Epidermal melanocyte (primary cell): Measurements from ENCODE around the gene STX4.

Experiments used
- DNase-seq: peaks from one replicate; pipeline ENCODE4 v3.0.0; 2011; ENCODE audit warnings: low spot score; ENCODE audit not compliant: insufficient read length

The STX4 gene

DNA sequence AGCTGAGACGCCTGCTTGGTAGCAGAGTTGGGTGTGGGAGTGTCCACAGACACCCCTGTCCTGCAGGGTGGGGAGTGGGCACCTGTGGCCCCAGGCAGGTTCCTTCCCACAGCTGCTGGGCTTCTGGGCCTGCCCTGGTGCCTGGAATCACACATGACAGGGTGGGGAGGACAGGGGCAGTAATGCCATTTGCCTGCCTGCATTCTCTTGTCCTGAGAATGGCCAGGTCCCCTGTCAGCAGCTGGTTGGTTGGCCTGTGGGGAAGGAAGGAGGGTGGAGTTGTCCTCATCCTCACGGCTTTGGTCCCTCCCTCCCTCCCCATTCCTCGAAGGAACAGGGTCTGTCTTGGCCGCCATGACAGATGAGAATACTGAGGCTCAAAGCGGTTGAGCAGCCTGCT, 50.2 kb downstream of the STX4 start:
- DNase-seq = peak; percentile 15

DNA sequence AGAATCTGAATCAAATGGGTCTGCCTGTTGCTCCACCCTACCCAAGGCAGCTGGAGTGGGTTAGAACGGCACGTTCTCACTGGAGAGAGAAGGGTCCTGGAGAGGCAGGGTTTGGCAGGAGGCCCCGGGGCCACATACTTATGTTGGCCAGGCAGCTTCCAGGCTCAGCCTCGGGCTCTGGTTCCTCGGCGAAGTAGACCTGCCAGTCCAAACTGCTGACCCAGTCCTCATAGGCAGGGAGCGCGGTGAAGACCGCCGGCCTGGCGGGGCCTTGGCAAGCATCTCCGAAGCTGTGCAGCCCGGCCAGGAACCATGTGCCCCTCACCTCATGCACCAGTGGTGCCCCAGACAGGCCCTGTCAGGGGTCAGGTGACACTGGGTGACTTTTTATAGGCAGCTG, 50.6 kb downstream of the STX4 start:
- DNase-seq = no peak

DNA sequence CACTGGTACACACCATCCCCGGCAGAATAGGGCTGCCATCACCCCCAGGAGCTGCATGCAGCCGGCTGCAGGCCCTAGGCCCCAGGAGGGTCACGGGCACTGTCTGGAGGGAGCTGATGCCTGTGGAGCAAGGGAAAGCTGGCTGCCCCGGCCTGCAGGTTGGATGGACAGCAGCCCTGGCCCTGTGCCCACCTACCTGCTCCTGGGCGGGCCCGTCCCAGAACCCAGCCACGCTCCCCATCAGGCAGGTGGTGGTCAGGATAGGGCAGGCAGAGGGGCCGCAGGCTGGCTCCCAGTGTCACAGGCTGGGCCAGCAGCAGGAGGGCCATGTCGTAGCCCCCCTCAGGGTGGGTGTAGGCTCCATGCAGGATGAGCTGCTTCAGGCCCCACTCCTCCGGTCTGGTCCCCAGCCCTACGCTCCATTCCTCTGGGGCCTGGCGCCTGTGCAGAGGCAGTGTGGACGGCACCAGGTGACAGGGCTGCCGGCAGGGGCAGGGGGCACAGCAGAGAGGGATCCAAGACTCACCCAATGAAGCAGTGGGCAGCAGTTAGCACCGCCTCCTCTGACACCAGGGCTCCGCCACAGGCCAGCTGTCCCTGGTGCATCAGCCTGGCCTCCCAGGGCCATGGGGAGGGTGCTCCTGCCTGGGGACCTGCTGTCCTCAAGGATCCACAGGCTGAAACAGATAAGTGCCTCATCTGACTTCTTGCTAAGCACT, 51.4 kb downstream of the STX4 start:
- peak; percentile 15 for DNase-seq

DNA sequence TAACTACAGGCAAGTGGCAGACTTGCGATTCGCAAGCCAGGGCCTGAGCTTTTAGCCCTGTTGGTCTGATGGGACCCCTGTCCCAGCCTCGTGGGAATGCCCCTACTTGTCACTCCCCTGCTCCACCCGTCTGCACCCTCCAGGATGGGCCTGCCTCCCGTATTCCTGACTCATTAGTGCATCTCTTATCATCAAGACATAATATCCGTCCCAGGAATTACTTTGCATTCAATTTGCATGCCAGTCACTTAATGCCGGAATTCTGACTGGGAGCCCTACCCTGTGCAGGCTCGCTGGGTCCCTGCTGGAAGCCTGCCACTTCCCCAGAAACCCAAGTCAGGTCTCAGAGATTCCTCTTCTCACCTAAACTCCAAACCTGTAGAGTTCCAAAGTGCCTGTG, 52.1 kb downstream of the STX4 start:
- peak; percentile 13 for DNase-seq

DNA sequence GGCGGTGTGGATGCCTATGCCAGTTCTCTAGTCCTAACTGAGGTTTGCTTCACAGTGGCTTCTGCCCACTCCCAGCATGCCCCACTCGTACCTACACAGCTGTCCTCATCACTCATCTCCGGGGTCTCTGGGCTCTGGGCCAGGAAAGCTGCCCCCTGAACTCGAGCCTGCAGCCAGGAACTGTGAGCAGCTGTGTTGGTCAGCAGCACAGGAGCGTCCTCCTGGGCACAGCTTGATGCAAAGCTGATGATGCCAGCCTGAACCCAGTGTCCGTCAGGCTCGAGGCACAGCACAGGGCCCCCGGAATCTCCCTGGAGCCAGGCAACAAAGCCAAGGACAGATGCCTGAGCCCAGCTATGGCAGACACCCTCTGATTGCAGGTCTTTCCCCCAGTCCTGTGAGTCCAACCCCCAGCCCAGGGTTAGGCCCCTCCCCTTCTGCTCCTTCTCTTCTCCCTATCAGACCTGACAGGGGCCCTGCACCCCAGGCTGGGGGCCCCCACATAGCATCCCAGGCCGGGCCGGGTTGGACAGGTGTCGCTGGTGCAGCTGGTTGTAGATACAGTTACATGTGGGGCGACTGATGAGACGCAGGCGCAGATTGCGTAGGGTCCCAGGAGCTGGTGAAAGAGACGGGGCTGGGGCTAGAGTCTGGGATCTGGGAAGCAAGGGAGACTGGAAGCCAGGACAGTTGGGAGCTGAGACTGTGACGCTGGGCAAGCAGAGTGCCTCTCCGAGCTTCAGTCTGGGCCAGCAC, 52.7 kb downstream of the STX4 start:
- peak; percentile 11 for DNase-seq

DNA sequence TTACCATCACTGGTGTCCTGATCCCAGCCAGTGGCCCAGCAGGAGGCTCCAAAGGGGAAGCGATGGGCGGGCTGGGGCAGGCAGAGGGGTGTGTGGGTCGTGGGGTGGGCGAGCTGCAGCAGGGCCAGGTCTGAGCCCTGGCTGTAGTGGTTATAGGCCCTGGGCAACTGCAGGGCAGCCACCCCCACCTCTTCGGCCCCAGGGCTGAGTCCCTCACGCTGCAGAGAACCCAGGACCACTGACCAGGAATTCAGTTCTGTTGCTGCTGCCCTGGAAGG, 53.2 kb downstream of the STX4 start:
- DNase-seq = peak; percentile 4

DNA sequence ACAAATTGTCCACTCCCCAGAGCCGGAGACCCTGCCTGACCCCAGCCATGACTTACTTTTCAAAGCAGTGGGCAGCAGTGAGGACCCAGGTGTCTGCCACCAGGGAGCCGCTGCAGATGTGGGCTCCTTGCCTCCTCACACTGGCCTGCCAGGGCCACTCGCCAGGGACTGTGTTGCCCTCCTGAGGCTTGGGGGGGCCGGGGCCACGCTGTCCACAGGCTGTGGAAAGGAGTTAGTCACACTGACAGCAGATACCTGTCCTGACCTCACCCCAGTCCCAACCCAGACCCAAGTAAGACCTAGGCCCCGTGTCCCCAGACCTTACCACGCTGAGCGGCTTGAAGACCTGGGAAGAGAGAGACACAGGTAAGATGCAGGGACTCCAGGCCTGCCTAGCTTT, 54.1 kb downstream of the STX4 start:
- DNase-seq = no peak

DNA sequence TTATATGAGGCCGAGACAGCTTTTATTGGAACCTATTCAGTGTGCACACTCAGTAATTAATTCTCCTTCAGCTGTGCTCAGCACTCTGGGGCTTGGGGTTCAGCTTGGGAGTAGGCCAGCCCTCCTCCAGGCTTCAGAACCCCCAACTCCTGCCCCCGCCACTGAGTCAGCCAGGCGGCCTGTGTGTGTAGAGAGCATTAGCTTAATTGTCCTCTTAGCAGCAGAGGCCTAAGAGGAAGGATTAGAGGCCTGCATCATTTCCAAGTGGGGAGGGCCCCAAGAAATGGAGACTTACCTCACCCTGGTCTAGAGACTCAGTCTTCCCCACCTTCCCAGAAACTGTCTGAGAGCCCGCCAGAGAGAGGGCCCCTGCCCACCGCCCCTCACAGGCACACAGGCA, 54.6 kb downstream of the STX4 start:
- DNase-seq = no peak

DNA sequence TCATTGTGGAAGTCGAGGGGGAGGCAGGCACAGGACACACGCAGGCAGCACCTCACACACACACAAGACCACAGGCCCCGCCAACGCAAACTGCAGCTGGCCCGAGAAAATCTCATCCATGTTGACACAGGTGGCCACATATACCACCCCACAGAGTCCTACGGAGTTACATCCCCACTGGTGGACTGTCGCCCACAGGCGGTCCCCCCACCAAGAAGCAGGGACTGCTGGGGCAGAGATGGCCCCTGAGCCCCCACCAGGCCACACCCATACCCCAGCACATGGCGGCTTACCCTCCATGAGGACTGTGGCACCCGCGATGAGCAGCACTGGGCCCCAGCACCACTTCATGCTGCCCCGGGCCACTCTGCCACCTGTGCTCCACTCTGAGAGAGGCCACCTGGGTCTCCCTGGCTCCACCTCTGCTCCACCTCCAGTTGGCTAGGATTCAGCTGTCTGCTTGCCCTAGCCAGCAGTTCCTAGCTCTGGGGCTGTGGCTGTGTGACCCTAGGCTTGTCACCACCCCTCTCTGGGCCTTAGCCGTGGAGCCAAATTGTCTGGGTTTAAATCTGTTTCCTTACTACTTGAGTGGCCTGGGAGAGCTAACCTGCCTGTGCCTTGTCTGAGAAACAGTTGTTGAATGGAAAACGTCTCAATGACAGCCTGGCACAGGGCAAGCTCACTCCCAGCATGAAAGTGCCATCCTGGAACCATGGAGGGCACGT, 55.3 kb downstream of the STX4 start, which contains the start of gene PRSS53:
Gene PRSS53 (minus strand): TSS at position 485 of the 725 bp plus-strand sequence. CDS start 134 bp downstream, at position 351.
- DNase-seq = peak; percentile 12

DNA sequence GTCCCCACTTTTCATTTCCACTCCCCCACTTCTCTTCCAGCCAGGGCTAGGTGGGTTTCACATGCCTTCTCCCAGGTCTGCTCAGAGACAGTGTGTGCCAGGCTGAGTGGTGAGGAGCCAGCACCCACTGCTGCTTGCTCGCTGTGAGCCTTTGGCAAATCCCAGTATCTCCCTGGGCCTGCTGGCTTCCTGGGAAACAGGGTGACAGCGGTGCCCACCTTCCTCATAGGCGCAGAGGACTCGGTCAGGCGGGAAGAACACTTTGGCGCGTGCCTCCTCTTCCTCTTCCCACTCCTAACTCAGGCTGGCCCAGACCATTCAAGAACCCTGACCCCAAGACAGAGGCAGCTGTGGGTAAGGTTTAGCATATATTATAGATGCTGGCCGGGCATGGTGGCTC, 55.8 kb downstream of the STX4 start:
- no peak for DNase-seq
